Adipocyte (in vitro differentiated cells): ENCODE data around the gene SLC35E1.

Experiments
- DNase-seq: peaks from one replicate; pipeline ENCODE4 v3.0.0-alpha.2; 2015; ENCODE audit warnings: low read depth
- H3K27me3 ChIP-seq: replicated peaks from 2 replicates; pipeline ENCODE4 v1.7.0; 2013; ENCODE audit warnings: mild to moderate bottlenecking, low read length, moderate library complexity; ENCODE audit not compliant: control insufficient read depth, insufficient read depth
- H3K36me3 ChIP-seq: 2 replicates; pipeline ENCODE4 v1.7.0; 2013; ENCODE audit warnings: low read length, mild to moderate bottlenecking, moderate library complexity; ENCODE audit not compliant: control insufficient read depth, insufficient read depth, severe bottlenecking
- H3K4me1 ChIP-seq: 2 replicates; pipeline ENCODE4 v1.7.0; 2013; ENCODE audit warnings: mild to moderate bottlenecking, low read length, moderate library complexity; ENCODE audit not compliant: control insufficient read depth, insufficient read depth
- H3K4me3 ChIP-seq: 2 replicates; pipeline ENCODE4 v1.7.0; 2013; ENCODE audit warnings: mild to moderate bottlenecking, low read length, moderate library complexity
- H3K9ac ChIP-seq: 2 replicates; pipeline ENCODE4 v1.7.0; 2013; ENCODE audit warnings: mild to moderate bottlenecking, low read length, moderate library complexity
- H3K9me3 ChIP-seq: 2 replicates; pipeline ENCODE4 v1.7.0; 2013; ENCODE audit warnings: mild to moderate bottlenecking, low read length, moderate library complexity; ENCODE audit not compliant: control insufficient read depth

The SLC35E1 gene

DNA sequence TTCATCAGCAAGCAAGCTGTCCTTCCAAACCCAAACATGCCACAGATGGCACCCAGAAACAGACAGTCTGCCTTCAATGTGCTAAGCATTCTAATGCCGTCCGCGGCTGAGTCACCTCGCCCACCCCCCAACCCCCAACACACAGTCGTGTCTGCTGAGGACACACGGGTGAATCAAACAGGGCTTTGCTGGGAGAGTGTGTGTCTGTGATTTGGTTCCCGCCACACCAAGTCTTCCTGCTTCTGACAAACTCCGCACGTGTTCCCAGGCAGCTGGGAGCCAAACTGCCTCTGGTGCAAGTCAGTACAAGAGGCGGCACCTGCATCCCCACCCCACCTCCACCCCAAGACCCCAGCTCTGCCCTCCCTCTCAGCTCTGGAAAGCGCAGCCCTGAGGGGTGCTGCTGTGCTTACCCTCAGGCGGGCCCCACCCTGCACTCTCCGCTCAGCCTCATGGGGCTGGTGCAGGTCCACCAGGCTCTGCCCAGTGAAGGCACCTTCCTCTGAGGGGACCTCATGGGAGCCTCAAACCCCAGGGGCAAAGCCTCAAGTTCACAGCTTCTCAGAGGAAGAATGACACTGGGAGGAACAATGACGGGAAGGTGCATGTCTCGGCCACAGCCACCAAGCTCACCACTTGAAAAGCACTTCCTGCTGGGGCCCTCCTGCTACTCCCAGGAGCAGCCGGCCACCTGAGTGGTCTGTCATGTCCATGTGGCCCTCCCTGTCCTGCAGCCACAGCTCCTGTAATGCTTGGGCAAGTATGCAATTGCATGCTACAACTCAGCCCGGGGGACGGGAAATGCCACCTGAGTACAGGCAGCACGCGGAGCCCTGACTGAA is 15.0 kb upstream of the SLC35E1 start:
- H3K9me3 ChIP-seq = no peaks in the 10 kb centered on the region
- H3K4me1 ChIP-seq = peaks cover 67% of the 10 kb centered on the region
- H3K4me3 ChIP-seq = no peak overlapping the region
- H3K9ac ChIP-seq = no peak overlapping the region
- no peaks in the 10 kb centered on the region for H3K27me3 ChIP-seq
- peak; percentile 38 for DNase-seq
- H3K36me3 ChIP-seq = no peaks in the 10 kb centered on the region

DNA sequence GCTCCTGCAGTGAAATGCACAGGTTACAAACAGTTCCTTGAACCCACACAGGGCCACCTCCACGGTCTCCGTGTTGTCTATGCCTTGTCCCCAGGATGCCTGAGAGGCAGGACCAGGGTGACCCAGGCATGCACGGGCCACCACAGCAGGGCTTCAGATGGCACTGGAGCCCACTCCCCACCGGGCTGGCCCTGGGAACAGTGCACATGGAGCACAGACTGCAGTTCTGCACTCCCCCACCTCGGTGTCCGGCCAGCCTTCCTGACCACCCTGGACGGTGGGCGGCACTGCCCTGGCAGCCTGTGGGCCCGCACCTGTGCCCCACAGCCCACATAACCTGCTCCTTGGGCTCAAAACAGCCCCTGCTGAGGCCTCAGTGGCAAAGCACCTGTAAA is 14.3 kb upstream of the SLC35E1 start:
- no peak overlapping the region for H3K4me3 ChIP-seq
- no peak for DNase-seq
- peaks cover 74% of the 10 kb centered on the region for H3K4me1 ChIP-seq
- no peak overlapping the region for H3K9ac ChIP-seq
- no peaks in the 10 kb centered on the region for H3K36me3 ChIP-seq
- no peaks in the 10 kb centered on the region for H3K27me3 ChIP-seq
- H3K9me3 ChIP-seq = no peaks in the 10 kb centered on the region

GRCh38 chr19:16585808-16586476 is 13.7 kb upstream of the SLC35E1 start:
- no peaks in the 10 kb centered on the region for H3K27me3 ChIP-seq
- H3K36me3 ChIP-seq = no peaks in the 10 kb centered on the region
- no peak overlapping the region for H3K4me3 ChIP-seq
- peaks cover 79% of the 10 kb centered on the region for H3K4me1 ChIP-seq
- no peaks in the 10 kb centered on the region for H3K9me3 ChIP-seq
- DNase-seq = no peak
- no peak overlapping the region for H3K9ac ChIP-seq

- Histone ChIP-seq H3K9me3 (no peaks in the 10 kb centered on the region), H3K9ac (peak overlapping the region; percentile 45), H3K36me3 (no peaks in the 10 kb centered on the region), H3K4me3 (no peak overlapping the region), H3K4me1 (peaks cover 85% of the 10 kb centered on the region), H3K27me3 (no peaks in the 10 kb centered on the region)
- no peak for DNase-seq
Measured at GRCh38 chr19:16585094-16585801, 13.0 kb upstream of the SLC35E1 start.

GRCh38 chr19:16584248-16585093 is 12.3 kb upstream of the SLC35E1 start:
- H3K36me3 ChIP-seq = no peaks in the 10 kb centered on the region
- peak overlapping the region; percentile 45 for H3K9ac ChIP-seq
- H3K9me3 ChIP-seq = no peaks in the 10 kb centered on the region
- no peaks in the 10 kb centered on the region for H3K27me3 ChIP-seq
- no peak overlapping the region for H3K4me3 ChIP-seq
- H3K4me1 ChIP-seq = peaks cover 79% of the 10 kb centered on the region
- peak; percentile 87 for DNase-seq

- H3K27me3 ChIP-seq = no peaks in the 10 kb centered on the region
- no peak overlapping the region for H3K4me3 ChIP-seq
- peaks cover 62% of the 10 kb centered on the region for H3K4me1 ChIP-seq
Measured at GRCh38 chr19:16582486-16583261, 10.5 kb upstream of the SLC35E1 start.

GRCh38 chr19:16581971-16582343 is 9.7 kb upstream of the SLC35E1 start:
- H3K27me3 ChIP-seq = no peaks in the 10 kb centered on the region
- DNase-seq = no peak
- peak overlapping the region; percentile 43 for H3K9ac ChIP-seq
- H3K4me1 ChIP-seq = peaks cover 57% of the 10 kb centered on the region
- no peaks in the 10 kb centered on the region for H3K9me3 ChIP-seq
- H3K36me3 ChIP-seq = peaks cover 12% of the 10 kb centered on the region
- H3K4me3 ChIP-seq = no peak overlapping the region

More at GRCh38 chr19:16582486-16583261, 10.5 kb upstream of the SLC35E1 start:
- H3K9ac ChIP-seq = no peak overlapping the region
- H3K9me3 ChIP-seq = no peaks in the 10 kb centered on the region
- H3K36me3 ChIP-seq = peaks cover 7% of the 10 kb centered on the region
- DNase-seq = no peak

DNA sequence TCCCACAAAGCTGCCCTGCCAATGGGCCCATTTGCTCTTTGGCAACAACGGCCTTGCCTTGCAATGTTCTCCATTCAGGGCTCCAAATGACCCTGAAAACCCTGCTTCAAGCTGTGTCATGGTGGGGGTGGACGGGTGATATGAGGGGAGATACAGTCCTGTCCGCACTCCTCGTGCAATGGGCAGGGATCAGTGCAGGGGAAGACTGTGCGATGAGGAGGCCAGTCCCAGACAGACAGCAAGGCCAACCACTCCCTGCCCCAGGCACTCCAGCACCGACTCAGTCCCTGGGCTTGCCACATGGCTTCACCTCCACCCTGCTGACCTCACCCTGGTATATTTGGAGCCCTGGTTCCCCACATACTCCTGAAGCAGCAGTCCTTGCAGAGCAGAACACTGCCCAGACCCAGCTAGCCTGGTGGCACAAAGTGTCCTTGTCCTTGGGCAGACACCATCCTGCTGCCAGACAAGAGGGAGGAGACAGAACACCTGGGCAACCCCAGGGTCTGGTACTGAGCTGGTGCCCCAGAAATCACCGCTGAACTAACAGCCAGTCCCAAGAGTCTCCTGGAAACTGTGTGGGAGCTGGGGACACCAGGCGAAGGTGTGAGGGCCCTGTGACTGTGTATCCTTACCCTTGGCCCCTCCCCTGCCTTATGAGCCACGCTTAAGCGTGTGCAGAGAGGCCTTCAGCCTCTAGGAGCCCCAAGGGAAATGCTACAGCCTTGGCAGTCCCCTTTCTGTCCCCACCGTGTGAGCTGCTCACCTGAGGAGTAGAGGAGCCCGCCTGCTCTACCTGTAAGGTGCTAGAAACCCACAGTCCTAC is 9.1 kb upstream of the SLC35E1 start:
- H3K9me3 ChIP-seq = no peaks in the 10 kb centered on the region
- peaks cover 52% of the 10 kb centered on the region for H3K4me1 ChIP-seq
- peaks cover 18% of the 10 kb centered on the region for H3K36me3 ChIP-seq
- peak overlapping the region; percentile 43 for H3K9ac ChIP-seq
- DNase-seq = no peak
- H3K4me3 ChIP-seq = no peak overlapping the region
- no peaks in the 10 kb centered on the region for H3K27me3 ChIP-seq

DNA sequence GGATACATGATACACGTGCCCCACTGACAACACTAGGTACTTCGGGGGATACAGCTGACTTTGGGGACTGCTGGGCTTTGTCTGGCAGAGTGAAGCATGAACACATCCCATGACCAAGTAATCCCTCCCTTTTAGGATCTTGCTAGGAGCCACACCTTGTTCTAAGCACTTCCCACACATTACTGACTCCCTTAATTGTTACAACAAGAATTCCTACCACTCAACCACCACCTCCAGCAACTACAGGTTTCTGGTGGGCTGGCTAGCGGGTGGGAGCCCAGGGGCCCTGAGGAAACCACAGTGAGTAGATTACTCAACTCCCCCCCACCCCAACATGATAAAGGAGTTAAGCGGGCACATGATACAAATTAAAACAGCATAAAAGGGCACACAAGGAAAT is 7.2 kb upstream of the SLC35E1 start:
- DNase-seq = no peak
- H3K4me1 ChIP-seq = peaks cover 36% of the 10 kb centered on the region
- H3K9ac ChIP-seq = no peak overlapping the region
- H3K9me3 ChIP-seq = no peaks in the 10 kb centered on the region
- H3K27me3 ChIP-seq = no peaks in the 10 kb centered on the region
- no peak overlapping the region for H3K4me3 ChIP-seq
- peaks cover 38% of the 10 kb centered on the region for H3K36me3 ChIP-seq
